Liver (tissue), 9 donors: ENCODE data around the gene GNPTAB. TPM values are rescaled to one million over a fixed set of nuclear protein-coding genes. Genes with fewer than 3 reads are reported as not detected.
"Not testable (repeated sequence)": the region's sequence is repeated elsewhere in the genome, so short reads cannot be mapped to it uniquely, and the experiment has no call there.

ENCODE experiments used
- DNase-seq: peaks from one replicate; pipeline ENCODE4 v3.0.0-alpha.2; 2017; ENCODE audit warnings: low spot score
- H3K27ac ChIP-seq, 2 donors: one replicate each; pipeline ENCODE4 v1.7.0; 2013; ENCODE audit warnings: inconsistent platforms in 2 of 2, low read length in 2 of 2, control low read depth in 1 of 2, low read depth in 1 of 2, mild to moderate bottlenecking in 1 of 2
- H3K27me3 ChIP-seq, 4 donors: one replicate each; pipeline versions ENCODE4 v1.6.1 to v1.7.0; 2013; ENCODE audit warnings: low read length in 3 of 4, inconsistent platforms in 1 of 4, mild to moderate bottlenecking in 1 of 4, moderate library complexity in 1 of 4; ENCODE audit not compliant: control insufficient read depth in 4 of 4, insufficient read depth in 4 of 4
- H3K36me3 ChIP-seq, 4 donors: one replicate each; pipeline versions ENCODE4 v1.6.1 to v1.7.0; 2013; ENCODE audit warnings: low read length in 3 of 4, mild to moderate bottlenecking in 3 of 4, low read depth in 1 of 4, moderate library complexity in 1 of 4; ENCODE audit not compliant: control insufficient read depth in 4 of 4, insufficient read depth in 3 of 4
- H3K4me1 ChIP-seq, 4 donors: one replicate each; pipeline versions ENCODE4 v1.6.1 to v1.7.0; 2013; ENCODE audit warnings: low read length in 3 of 4, mild to moderate bottlenecking in 3 of 4, moderate library complexity in 1 of 4; ENCODE audit not compliant: control insufficient read depth in 4 of 4, insufficient read depth in 4 of 4
- H3K4me3 ChIP-seq, 3 donors: one replicate each; pipeline versions ENCODE4 v1.6.1 to v1.7.0; 2013; ENCODE audit warnings: low read length in 3 of 3, control low read depth in 1 of 3, low read depth in 1 of 3, mild to moderate bottlenecking in 1 of 3
- H3K9ac ChIP-seq, 2 donors: one replicate each; pipeline ENCODE4 v1.7.0; 2013; ENCODE audit warnings: low read length in 2 of 2, mild to moderate bottlenecking in 2 of 2, moderate library complexity in 2 of 2, control low read depth in 1 of 2, low read depth in 1 of 2
- H3K9me3 ChIP-seq, 4 donors: one replicate each; pipeline versions ENCODE4 v1.6.1 to v1.7.0; 2013; ENCODE audit warnings: low read length in 3 of 4; ENCODE audit not compliant: control insufficient read depth in 4 of 4
- EGR1 ChIP-seq, 2 donors: IDR thresholded peaks; 2 replicates each; pipeline ENCODE4 v1.6.1; 2016 to 2018; ENCODE audit warnings: antibody characterized with exemption in 2 of 2, low read depth in 2 of 2
- FOXA1 ChIP-seq: IDR thresholded peaks from 2 replicates; pipeline ENCODE4 v1.6.1; 2016; ENCODE audit warnings: antibody characterized with exemption
- GABPA ChIP-seq, 2 donors: IDR thresholded peaks in 1 of 2; conservative IDR thresholded peaks in 1 of 2; 2 replicates each; pipeline ENCODE4 v1.6.1; 2016; ENCODE audit warnings: antibody characterized with exemption in 2 of 2, mild to moderate bottlenecking in 1 of 2, moderate library complexity in 1 of 2
- HNF4G ChIP-seq: IDR thresholded peaks from 2 replicates; pipeline ENCODE4 v1.6.1; 2016; ENCODE audit warnings: antibody characterized with exemption
- JUND ChIP-seq, 2 donors: IDR thresholded peaks; 2 replicates each; pipeline ENCODE4 v1.6.1; 2016; ENCODE audit warnings: antibody characterized with exemption in 2 of 2
- MAX ChIP-seq: IDR thresholded peaks from 2 replicates; pipeline ENCODE4 v1.6.1; 2016; ENCODE audit warnings: antibody characterized with exemption
- NR2F2 ChIP-seq: IDR thresholded peaks from 2 replicates; pipeline ENCODE4 v1.6.1; 2016; ENCODE audit warnings: antibody characterized with exemption
- RAD21 ChIP-seq, 2 donors: IDR thresholded peaks; 2 replicates each; pipeline ENCODE4 v1.6.1; 2016; ENCODE audit warnings: antibody characterized with exemption in 2 of 2, mild to moderate bottlenecking in 2 of 2
- REST ChIP-seq: IDR thresholded peaks from 2 replicates; pipeline ENCODE4 v1.6.1; 2016; ENCODE audit warnings: antibody characterized with exemption, mild to moderate bottlenecking
- RXRA ChIP-seq, 2 donors: IDR thresholded peaks; 2 replicates each; pipeline ENCODE4 v1.6.1; 2017 to 2018; ENCODE audit warnings: antibody characterized with exemption in 2 of 2, mild to moderate bottlenecking in 1 of 2
- SP1 ChIP-seq: IDR thresholded peaks from 2 replicates; pipeline ENCODE4 v1.6.1; 2018; ENCODE audit warnings: antibody characterized with exemption, mild to moderate bottlenecking
- TAF1 ChIP-seq: conservative IDR thresholded peaks from 2 replicates; pipeline ENCODE4 v1.6.1; 2016; ENCODE audit warnings: antibody characterized with exemption, mild to moderate bottlenecking
- YY1 ChIP-seq: IDR thresholded peaks from 2 replicates; pipeline ENCODE4 v1.6.1; 2016; ENCODE audit warnings: antibody characterized with exemption, mild to moderate bottlenecking
- WGBS: extraction: QIAGEN DNeasy Blood & Tissue Kit; methylation state at CpG from one replicate; pipeline ENCODE4 v1.1.7; 2013; 5-methylcytosine and 5-hydroxymethylcytosine counted together
- polyA plus RNA-seq, 2 donors: library from polyadenylated mRNA; stranded (reverse) in 1 of 2; unstranded in 1 of 2; fragments of 200-250 nt in 1 of 2; fragments of >200 nt in 1 of 2; fragmentation: Nextera tagmentation in 1 of 2; extraction: Ambion mirVana in 1 of 2; gene quantifications; one replicate each; pipeline versions ENCODE4 v1.2.1 to v1.2.3, GENCODE V29; 2013 to 2015
- total RNA-seq, 2 donors: library from RNA; depleted of rRNA; stranded (reverse); fragments of >200 nt; gene quantifications; one replicate each; pipeline ENCODE4 v1.2.3, GENCODE V29; 2014
- TF ChIP-seq, protein P1 (sequence below): fragments of 150-350 bp; IDR thresholded peaks from 2 replicates; pipeline ENCODE4 v1.5.1; 2017; ENCODE audit warnings: improper control_type of control experiment, low read depth, low read length; ENCODE audit not compliant: missing input control
- donor health status: healthy.
- donor health status: healthy.
- donor health status: healthy.
- donor health status: healthy.
- donor health status: healthy.

The GNPTAB gene
- total and polyA plus RNA-seq, 4 donors: 4.6 to 11.1 (median 7.7) TPM

GRCh38 chr12:101823891-101824290 is 6.9 kb downstream of the GNPTAB start:
- 53% methylated on average over 3 of the region's 3 CpGs for WGBS

GRCh38 chr12:101823039-101823438 is 7.7 kb downstream of the GNPTAB start:
- Histone ChIP-seq H3K4me1 (no peaks in the 10 kb centered on the region), H3K36me3 (no peaks in the 10 kb centered on the region), H3K4me3 (no peak overlapping the region), H3K27ac (no peak overlapping the region), H3K27me3 (no peaks in the 10 kb centered on the region), H3K9ac (no peak overlapping the region), H3K9me3 (no peaks in the 10 kb centered on the region)
- WGBS: 95% methylated on average over 4 of the region's 4 CpGs
- no peak for TF ChIP-seq RAD21 (IDR thresholded peaks at IDR 0.05)
- no peak for TF ChIP-seq NR2F2
- TF ChIP-seq MAX: no peak
- no peak for TF ChIP-seq EGR1 (IDR thresholded peaks at IDR 0.05; ENCODE audit: low read depth in 2 of 2)
- TF ChIP-seq YY1: no peak
- no peak for TF ChIP-seq SP1
- DNase-seq: no peak

More at GRCh38 chr12:101823891-101824290, 6.9 kb downstream of the GNPTAB start:
- H3K9me3 ChIP-seq: no peaks in the 10 kb centered on the region
- H3K27ac ChIP-seq: no peak overlapping the region
- H3K4me1 ChIP-seq: peaks cover 0 to 3% (median 0%) of the 10 kb centered on the region in 4 donors
- H3K4me3 ChIP-seq: no peak overlapping the region
- H3K27me3 ChIP-seq: no peaks in the 10 kb centered on the region
- no peak overlapping the region for H3K9ac ChIP-seq
- no peak for DNase-seq
- no peaks in the 10 kb centered on the region for H3K36me3 ChIP-seq
- TF ChIP-seq EGR1 (IDR thresholded peaks at IDR 0.05; ENCODE audit: low read depth in 2 of 2): no peak
- TF ChIP-seq, protein P1, sequence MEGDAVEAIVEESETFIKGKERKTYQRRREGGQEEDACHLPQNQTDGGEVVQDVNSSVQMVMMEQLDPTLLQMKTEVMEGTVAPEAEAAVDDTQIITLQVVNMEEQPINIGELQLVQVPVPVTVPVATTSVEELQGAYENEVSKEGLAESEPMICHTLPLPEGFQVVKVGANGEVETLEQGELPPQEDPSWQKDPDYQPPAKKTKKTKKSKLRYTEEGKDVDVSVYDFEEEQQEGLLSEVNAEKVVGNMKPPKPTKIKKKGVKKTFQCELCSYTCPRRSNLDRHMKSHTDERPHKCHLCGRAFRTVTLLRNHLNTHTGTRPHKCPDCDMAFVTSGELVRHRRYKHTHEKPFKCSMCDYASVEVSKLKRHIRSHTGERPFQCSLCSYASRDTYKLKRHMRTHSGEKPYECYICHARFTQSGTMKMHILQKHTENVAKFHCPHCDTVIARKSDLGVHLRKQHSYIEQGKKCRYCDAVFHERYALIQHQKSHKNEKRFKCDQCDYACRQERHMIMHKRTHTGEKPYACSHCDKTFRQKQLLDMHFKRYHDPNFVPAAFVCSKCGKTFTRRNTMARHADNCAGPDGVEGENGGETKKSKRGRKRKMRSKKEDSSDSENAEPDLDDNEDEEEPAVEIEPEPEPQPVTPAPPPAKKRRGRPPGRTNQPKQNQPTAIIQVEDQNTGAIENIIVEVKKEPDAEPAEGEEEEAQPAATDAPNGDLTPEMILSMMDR: peak; percentile 7

GRCh38 chr12:101819467-101819866 is 11.3 kb downstream of the GNPTAB start:
- WGBS: 96% methylated on average over 2 of the region's 2 CpGs
- no peaks in the 10 kb centered on the region for H3K4me1 ChIP-seq
- no peak overlapping the region for H3K4me3 ChIP-seq
- TF ChIP-seq YY1 (no peak), TAF1 (no peak), GABPA (IDR thresholded peaks at IDR 0.05 in 1 of 2, conservative IDR thresholded peaks at IDR 0.05 in 1 of 2) (no peak), HNF4G (no peak), RXRA (IDR thresholded peaks at IDR 0.05) (no peak), SP1 (no peak), RAD21 (IDR thresholded peaks at IDR 0.05) (no peak), FOXA1 (no peak), JUND (IDR thresholded peaks at IDR 0.05) (no peak), REST (no peak)
- no peaks in the 10 kb centered on the region for H3K9me3 ChIP-seq
- H3K27me3 ChIP-seq: no peaks in the 10 kb centered on the region
- DNase-seq: no peak
- H3K9ac ChIP-seq: no peak overlapping the region
- H3K27ac ChIP-seq: no peak overlapping the region
- H3K36me3 ChIP-seq: no peaks in the 10 kb centered on the region

- H3K27me3 ChIP-seq, H3K4me3 ChIP-seq, H3K9me3 ChIP-seq, H3K9ac ChIP-seq, H3K27ac ChIP-seq, H3K36me3 ChIP-seq, H3K4me1 ChIP-seq, DNase-seq: not testable (repeated sequence)
- over 99% methylated on average over 4 of the region's 4 CpGs for WGBS
Observed at GRCh38 chr12:101818689-101819088, 12.1 kb downstream of the GNPTAB start.
